ENCODE results near the gene C7orf25.
A peak's percentile ranks its signal among the peaks of the same experiment; 100 is the strongest.

C7orf25 gene

GRCh38 chr7:42911454-42912447, at the start of gene C7orf25:
Gene C7orf25 (minus strand): TSS chr7:42912070. CDS start chr7:42910900, 1,170 bp downstream.
- DNase-seq: peak; percentile 87

- DNase-seq: no peak
Measured at GRCh38 chr7:42961170-42961569, 49.3 kb upstream of the C7orf25 start.

- DNase-seq: no peak
Measured at GRCh38 chr7:42960762-42961161, 48.9 kb upstream of the C7orf25 start.

GRCh38 chr7:42959549-42959948, 47.7 kb upstream of the C7orf25 start:
- no peak for DNase-seq

GRCh38 chr7:42956062-42956461, 44.2 kb upstream of the C7orf25 start:
- no peak for DNase-seq

GRCh38 chr7:42953994-42954393, 42.1 kb upstream of the C7orf25 start:
- no peak for DNase-seq

GRCh38 chr7:42952328-42952727, 40.5 kb upstream of the C7orf25 start:
- DNase-seq: no peak

- DNase-seq: no peak
Measured at GRCh38 chr7:42950417-42950816, 38.5 kb upstream of the C7orf25 start.

- DNase-seq: no peak
Measured at GRCh38 chr7:42947521-42947920, 35.7 kb upstream of the C7orf25 start.

GRCh38 chr7:42946627-42946950, 34.7 kb upstream of the C7orf25 start:
- DNase-seq: no peak

GRCh38 chr7:42945821-42946626, 34.2 kb upstream of the C7orf25 start:
- DNase-seq: no peak

GRCh38 chr7:42940985-42941847, 29.3 kb upstream of the C7orf25 start:
- DNase-seq: peak; percentile 52

GRCh38 chr7:42939457-42940240, 27.8 kb upstream of the C7orf25 start:
- DNase-seq: no peak

- no peak for DNase-seq
Measured at GRCh38 chr7:42935861-42936260, 24.0 kb upstream of the C7orf25 start.

GRCh38 chr7:42934291-42934690, 22.4 kb upstream of the C7orf25 start:
- DNase-seq: no peak

GRCh38 chr7:42932811-42933591, 21.1 kb upstream of the C7orf25 start:
- DNase-seq: no peak

- peak; percentile 91 for DNase-seq
Measured at GRCh38 chr7:42931834-42932651, 20.2 kb upstream of the C7orf25 start, which contains the start of the genes MRPL32 and PSMA2. Gene MRPL32 (plus strand): TSS chr7:42932376. CDS start chr7:42932387, 11 bp downstream. Gene PSMA2 (minus strand): TSS chr7:42932174. CDS start chr7:42932158, 16 bp downstream.

- DNase-seq: no peak
Measured at GRCh38 chr7:42931447-42931833, 19.6 kb upstream of the C7orf25 start.

GRCh38 chr7:42930889-42931288, 19.0 kb upstream of the C7orf25 start:
- no peak for DNase-seq

- DNase-seq: no peak
Measured at GRCh38 chr7:42929449-42929848, 17.6 kb upstream of the C7orf25 start.
